MM.1S (cell line): ENCODE measurements around the gene LOC128125822.

Experiments used
- DNase-seq: peaks from one replicate; pipeline ENCODE4 v3.0.0-alpha.2; 2015
- H2AFZ ChIP-seq: fragments of 300-600 bp; sonication (generic); 2 replicates; pipeline ENCODE4 v1.6.0; 2016; ENCODE audit warnings: antibody characterized with exemption, low read length
- H3F3A ChIP-seq: fragments of 300-600 bp; sonication (generic); 2 replicates; pipeline ENCODE4 v1.6.1; 2016; ENCODE audit warnings: mild to moderate bottlenecking, antibody characterized with exemption, low read length, moderate library complexity, mixed read lengths; ENCODE audit not compliant: insufficient read depth
- H3K27ac ChIP-seq: fragments of 300-600 bp; sonication (generic); 2 replicates; pipeline ENCODE4 v1.5.1; 2016; ENCODE audit warnings: mild to moderate bottlenecking, low read length
- H3K27me3 ChIP-seq: fragments of 300-600 bp; sonication (generic); replicated peaks from 2 replicates; pipeline ENCODE4 v1.6.0; 2016; ENCODE audit warnings: low read length; ENCODE audit not compliant: insufficient read depth
- H3K36me3 ChIP-seq: fragments of 300-600 bp; sonication (generic); replicated peaks from 2 replicates; pipeline ENCODE4 v1.6.1; 2016; ENCODE audit warnings: mild to moderate bottlenecking, low read length, mixed read lengths; ENCODE audit not compliant: insufficient read depth
- H3K4me1 ChIP-seq: fragments of 300-600 bp; sonication (generic); 2 replicates; pipeline ENCODE4 v1.6.1; 2016; ENCODE audit warnings: low read length, mixed read lengths
- H3K4me2 ChIP-seq: fragments of 300-600 bp; sonication (generic); 2 replicates; pipeline ENCODE4 v1.6.0; 2016; ENCODE audit warnings: low read depth, low read length
- H3K4me3 ChIP-seq: fragments of 300-600 bp; sonication (generic); 2 replicates; pipeline ENCODE4 v1.5.1; 2016; ENCODE audit warnings: low read length, mixed read lengths
- H3K79me2 ChIP-seq: fragments of 300-600 bp; sonication (generic); 2 replicates; pipeline ENCODE4 v1.6.1; 2016; ENCODE audit warnings: mixed run types, low read length, mixed read lengths
- H3K9ac ChIP-seq: fragments of 300-600 bp; sonication (generic); 2 replicates; pipeline ENCODE4 v1.6.1; 2016; ENCODE audit warnings: low read length, mixed read lengths
- H3K9me2 ChIP-seq: fragments of 300-600 bp; sonication (generic); replicated peaks from 2 replicates; pipeline ENCODE4 v1.6.1; 2016; ENCODE audit warnings: mild to moderate bottlenecking, low read length, mixed read lengths; ENCODE audit not compliant: insufficient read depth
- H3K9me3 ChIP-seq: fragments of 300-600 bp; sonication (generic); replicated peaks from 2 replicates; pipeline ENCODE4 v1.6.1; 2016; ENCODE audit warnings: mild to moderate bottlenecking, low read length, mixed read lengths; ENCODE audit not compliant: insufficient read depth
- H4K20me1 ChIP-seq: fragments of 300-600 bp; sonication (generic); 2 replicates; pipeline ENCODE4 v1.6.1; 2016; ENCODE audit warnings: mild to moderate bottlenecking, low read length, moderate library complexity, mixed read lengths; ENCODE audit not compliant: insufficient read depth
- CTCF ChIP-seq: fragments of 300-600 bp; sonication (generic); IDR thresholded peaks from 2 replicates; pipeline ENCODE4 v1.5.1; 2016; ENCODE audit warnings: antibody characterized with exemption, low read length, mixed read lengths
- EZH2 ChIP-seq: fragments of 300-600 bp; sonication (generic); optimal IDR thresholded peaks from 2 replicates; pipeline ENCODE3; 2017; ENCODE audit warnings: low read depth, mild to moderate bottlenecking, antibody characterized with exemption, low read length, mixed read lengths
- EZH2phosphoT487 ChIP-seq: fragments of 300-600 bp; sonication (generic); IDR thresholded peaks from 2 replicates; pipeline ENCODE4 v1.6.1; 2018; ENCODE audit warnings: antibody characterized with exemption, low read length

LOC128125822 gene

GRCh38 chr6:63573076-63573898, 1.0 kb downstream of the LOC128125822 start:
- TF ChIP-seq EZH2phosphoT487: no peak
- no peak for TF ChIP-seq EZH2
- TF ChIP-seq CTCF: no peak
- Histone ChIP-seq H3K9me3 (no peaks in the 10 kb centered on the region), H3F3A (peaks cover 17% of the 10 kb centered on the region), H4K20me1 (peaks cover 9% of the 10 kb centered on the region), H3K9ac (peak overlapping the region; percentile 98), H3K27ac (peak overlapping the region; percentile 93), H3K4me3 (peak overlapping the region; percentile 91), H3K4me1 (0 out of 2 replicates have a peak, but pooled peaks cover 3% of the 10 kb centered on the region), H3K79me2 (peaks cover 50% of the 10 kb centered on the region), H3K36me3 (peaks cover 4% of the 10 kb centered on the region; the same call in 1 of the 2 replicates), H3K4me2 (peak overlapping the region; percentile 94), H3K27me3 (no peaks in the 10 kb centered on the region), H2AFZ (peak overlapping the region; percentile 7; the same call in 1 of the 2 replicates), H3K9me2 (no peaks in the 10 kb centered on the region)
- peak; percentile 86 for DNase-seq

GRCh38 chr6:63573899-63574553, 1.7 kb downstream of the LOC128125822 start:
- Histone ChIP-seq H3K79me2 (peaks cover 50% of the 10 kb centered on the region), H3K27me3 (no peaks in the 10 kb centered on the region), H3K4me1 (0 out of 2 replicates have a peak, but pooled peaks cover 3% of the 10 kb centered on the region), H2AFZ (no peak overlapping the region; the same call in 1 of the 2 replicates), H3K9ac (peak overlapping the region; percentile 98), H3K4me2 (peak overlapping the region; percentile 94), H3F3A (peaks cover 17% of the 10 kb centered on the region), H3K9me3 (no peaks in the 10 kb centered on the region), H4K20me1 (peaks cover 9% of the 10 kb centered on the region), H3K36me3 (peaks cover 4% of the 10 kb centered on the region; the same call in 1 of the 2 replicates), H3K27ac (peak overlapping the region; percentile 93), H3K4me3 (peak overlapping the region; percentile 91), H3K9me2 (no peaks in the 10 kb centered on the region)
- peak; percentile 59 for DNase-seq
- no peak for TF ChIP-seq EZH2
- peak; percentile 62 for TF ChIP-seq CTCF

- Histone ChIP-seq H3K27me3 (no peaks in the 10 kb centered on the region), H3K9me3 (no peaks in the 10 kb centered on the region), H3K4me2 (peak overlapping the region; percentile 94), H3K9ac (no peak overlapping the region; the same call in 1 of the 2 replicates), H2AFZ (no peak overlapping the region), H3K4me1 (0 out of 2 replicates have a peak, but pooled peaks cover 3% of the 10 kb centered on the region), H4K20me1 (peaks cover 9% of the 10 kb centered on the region), H3K27ac (no peak overlapping the region), H3K36me3 (peaks cover 4% of the 10 kb centered on the region; the same call in 1 of the 2 replicates), H3F3A (peaks cover 17% of the 10 kb centered on the region), H3K4me3 (peak overlapping the region; percentile 91), H3K79me2 (peaks cover 50% of the 10 kb centered on the region), H3K9me2 (no peaks in the 10 kb centered on the region)
- DNase-seq: no peak
- no peak for TF ChIP-seq EZH2
Observed at GRCh38 chr6:63574554-63574900, 2.2 kb downstream of the LOC128125822 start.
